Inflammatory macrophage treated with lipopolysaccharide for 1 hour (primary cell): ENCODE results near the gene MRPL23.
"Not testable (repeated sequence)": the region's sequence is repeated elsewhere in the genome, so short reads cannot be mapped to it uniquely, and the experiment has no call there.

Experiments used
- DNase-seq, 2 donors: peaks; one replicate each; pipeline ENCODE4 v3.0.0-alpha.2; 2020 to 2022

The MRPL23 gene

DNA sequence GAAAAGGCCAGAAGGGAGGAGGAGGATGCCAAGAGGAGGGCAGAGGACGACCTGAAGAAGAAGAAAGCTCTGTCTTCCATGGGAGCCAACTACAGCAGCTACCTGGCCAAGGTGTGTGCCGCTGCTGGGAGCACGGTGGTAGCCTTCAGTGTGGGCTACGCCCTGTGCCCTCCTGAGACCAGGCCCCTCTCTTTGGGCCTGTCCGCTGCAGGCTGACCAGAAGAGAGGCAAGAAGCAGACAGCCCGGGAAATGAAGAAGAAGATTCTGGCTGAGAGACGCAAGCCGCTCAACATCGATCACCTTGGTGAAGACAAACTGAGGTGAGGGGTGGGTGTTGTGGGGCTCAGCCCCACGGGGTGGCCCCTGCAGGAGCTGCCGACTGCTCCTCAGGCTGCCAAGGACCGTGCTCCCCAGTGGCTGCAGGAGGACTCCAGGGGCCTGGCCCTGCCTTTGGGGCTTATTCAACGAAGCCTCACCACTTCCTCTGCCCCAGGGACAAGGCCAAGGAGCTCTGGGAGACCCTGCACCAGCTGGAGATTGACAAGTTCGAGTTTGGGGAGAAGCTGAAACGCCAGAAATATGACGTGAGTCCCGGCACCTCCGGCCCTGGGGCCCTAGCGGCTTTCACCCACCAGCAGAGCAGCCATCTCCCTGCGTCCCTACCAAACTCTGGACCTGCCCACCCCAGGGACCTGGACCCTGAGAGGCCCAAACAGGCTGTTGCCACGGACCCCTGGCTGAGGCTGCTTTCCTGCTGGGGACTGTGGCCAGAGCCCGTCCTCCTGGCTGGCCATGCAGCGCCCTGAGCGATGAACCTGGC is 12.6 kb upstream of the MRPL23 start:
- DNase-seq: no peak

GRCh38 chr11:1935156-1936071 is 11.7 kb upstream of the MRPL23 start:
- no peak for DNase-seq

- no peak for DNase-seq
Measured at GRCh38 chr11:1936072-1936780, 10.9 kb upstream of the MRPL23 start.

DNA sequence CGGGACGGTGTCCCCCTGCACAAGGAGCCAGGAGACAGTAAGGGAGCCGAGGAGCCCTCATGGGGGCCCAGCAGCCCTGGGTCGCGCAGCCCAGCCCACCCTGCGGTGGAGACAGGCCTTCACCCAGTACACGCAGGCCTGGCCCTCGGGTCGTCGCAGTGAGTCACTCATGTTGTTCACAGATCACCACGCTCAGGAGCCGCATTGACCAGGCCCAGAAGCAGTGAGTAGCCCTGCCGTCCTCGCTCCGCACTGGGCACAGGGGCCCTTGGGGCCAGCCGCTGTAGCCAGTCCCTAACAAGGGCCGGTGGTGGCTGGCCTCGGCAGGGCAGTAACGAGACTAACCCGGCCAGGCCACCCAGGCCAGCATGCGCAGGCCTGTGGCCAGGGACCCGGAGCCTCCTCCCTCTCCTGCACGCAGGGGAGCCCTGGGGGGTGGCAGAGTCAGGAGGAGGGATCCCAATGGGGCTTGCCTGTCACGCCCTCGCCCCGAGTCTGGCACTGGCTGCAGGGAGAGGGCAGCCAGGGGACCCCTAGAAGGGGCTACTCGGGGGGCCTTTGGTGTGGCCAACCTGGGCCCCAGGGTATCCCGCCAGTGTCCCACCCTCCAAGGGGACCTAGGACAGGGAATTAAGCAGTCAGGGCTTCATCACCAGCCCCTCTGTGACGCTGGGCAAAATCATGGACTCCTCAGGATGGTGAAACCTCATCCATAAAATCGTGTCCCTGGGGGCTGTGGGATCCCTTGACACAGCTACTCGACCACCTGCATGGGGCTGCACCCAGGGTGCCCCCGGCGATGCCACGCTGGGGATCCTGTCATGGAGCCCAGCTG is 10.1 kb upstream of the MRPL23 start:
- no peak for DNase-seq

GRCh38 chr11:1937616-1938342 is 9.4 kb upstream of the MRPL23 start:
- DNase-seq: no peak

- no peak for DNase-seq
Measured at GRCh38 chr11:1938343-1939005, 8.7 kb upstream of the MRPL23 start.

DNA sequence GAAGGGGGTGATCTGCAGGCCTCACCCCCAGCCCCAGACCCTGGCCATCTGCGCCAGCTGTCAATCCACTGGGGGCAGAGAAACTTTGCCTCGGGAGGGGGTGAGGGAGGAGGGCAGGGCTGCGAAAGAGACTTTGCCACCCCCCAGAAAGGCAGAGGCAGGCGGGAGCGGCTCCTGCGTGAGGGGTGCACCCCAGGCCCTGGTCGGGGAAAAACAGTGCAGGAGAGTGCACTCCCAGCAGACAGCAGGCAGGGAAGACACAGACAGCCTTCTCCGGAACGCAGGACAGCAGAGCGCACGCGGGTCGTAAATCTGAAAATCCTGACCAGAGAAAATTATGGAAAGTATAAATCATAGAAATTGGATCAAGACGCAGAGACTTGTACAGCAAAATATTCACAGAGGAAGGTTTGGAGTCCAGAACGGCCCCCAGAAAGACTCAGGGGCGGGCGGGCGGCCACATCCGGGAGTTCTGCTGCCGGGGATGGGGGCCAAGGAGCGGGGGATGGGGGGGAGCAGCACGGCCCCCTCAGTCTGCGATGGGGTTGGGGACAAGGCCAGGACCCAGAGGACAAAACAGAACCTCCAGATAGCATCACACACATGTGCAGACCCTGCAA is 8.0 kb upstream of the MRPL23 start:
- DNase-seq: no peak

DNA sequence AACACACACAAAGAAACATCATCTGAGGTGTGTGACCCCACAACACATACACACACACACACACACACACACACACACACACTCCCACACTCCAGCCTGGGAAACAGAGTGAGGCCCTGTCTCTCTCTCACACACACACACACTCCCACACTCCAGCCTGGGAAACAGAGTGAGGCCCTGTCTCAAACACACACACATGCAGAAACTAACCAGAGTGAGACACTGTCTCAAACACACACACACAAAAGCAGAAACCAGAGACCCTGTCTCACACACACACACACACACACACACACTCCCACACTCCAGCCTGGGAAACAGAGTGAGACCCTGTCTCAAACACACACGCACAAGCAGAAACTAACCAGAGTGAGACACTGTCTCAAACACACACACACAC is 7.3 kb upstream of the MRPL23 start:
- not testable (repeated sequence) for DNase-seq

GRCh38 chr11:1942558-1943260 is 4.4 kb upstream of the MRPL23 start:
- no peak for DNase-seq

- no peak for DNase-seq
Measured at GRCh38 chr11:1943576-1943975, 3.6 kb upstream of the MRPL23 start.

- DNase-seq: no peak
Measured at GRCh38 chr11:1943977-1944376, 3.2 kb upstream of the MRPL23 start.

DNA sequence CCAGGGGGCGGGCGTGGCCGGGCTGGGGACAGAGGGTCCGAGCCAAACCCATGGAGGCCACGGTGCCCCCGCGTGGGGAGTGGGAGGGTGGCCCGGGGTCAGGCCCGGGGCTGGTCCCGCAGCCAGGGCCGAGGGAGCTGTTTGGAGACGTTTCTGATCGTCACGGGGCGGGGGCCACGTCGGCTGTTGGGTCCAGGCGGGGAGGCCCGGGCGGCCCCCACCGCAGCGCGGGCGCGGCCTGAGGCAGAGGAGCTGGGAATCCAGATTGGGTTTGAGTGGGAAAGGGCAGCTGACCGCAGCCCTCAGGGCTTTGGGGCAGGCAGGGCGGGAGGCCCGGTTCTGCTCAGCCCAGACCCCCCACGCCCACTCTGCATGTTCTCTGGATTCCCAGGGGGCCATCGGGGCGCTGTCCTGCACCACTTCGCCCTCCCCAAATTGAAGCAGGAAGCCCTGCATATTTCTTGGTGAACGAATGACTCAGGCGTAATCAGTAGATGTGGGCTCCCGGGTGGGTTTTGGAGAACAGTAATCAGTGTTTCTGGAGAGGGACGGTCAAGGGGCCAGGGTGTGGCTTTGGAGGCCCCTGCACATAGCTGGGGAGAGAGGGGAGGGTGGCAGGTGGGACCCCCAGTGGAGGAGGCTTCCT is 583 bp downstream of the MRPL23 start:
- no peak for DNase-seq

GRCh38 chr11:1948389-1948788 is 1.3 kb downstream of the MRPL23 start:
- no peak for DNase-seq

GRCh38 chr11:1949302-1949701 is 2.2 kb downstream of the MRPL23 start:
- no peak for DNase-seq

GRCh38 chr11:1949922-1950321 is 2.8 kb downstream of the MRPL23 start:
- no peak for DNase-seq

- DNase-seq: no peak
Measured at GRCh38 chr11:1952806-1953482, 5.8 kb downstream of the MRPL23 start.

DNA sequence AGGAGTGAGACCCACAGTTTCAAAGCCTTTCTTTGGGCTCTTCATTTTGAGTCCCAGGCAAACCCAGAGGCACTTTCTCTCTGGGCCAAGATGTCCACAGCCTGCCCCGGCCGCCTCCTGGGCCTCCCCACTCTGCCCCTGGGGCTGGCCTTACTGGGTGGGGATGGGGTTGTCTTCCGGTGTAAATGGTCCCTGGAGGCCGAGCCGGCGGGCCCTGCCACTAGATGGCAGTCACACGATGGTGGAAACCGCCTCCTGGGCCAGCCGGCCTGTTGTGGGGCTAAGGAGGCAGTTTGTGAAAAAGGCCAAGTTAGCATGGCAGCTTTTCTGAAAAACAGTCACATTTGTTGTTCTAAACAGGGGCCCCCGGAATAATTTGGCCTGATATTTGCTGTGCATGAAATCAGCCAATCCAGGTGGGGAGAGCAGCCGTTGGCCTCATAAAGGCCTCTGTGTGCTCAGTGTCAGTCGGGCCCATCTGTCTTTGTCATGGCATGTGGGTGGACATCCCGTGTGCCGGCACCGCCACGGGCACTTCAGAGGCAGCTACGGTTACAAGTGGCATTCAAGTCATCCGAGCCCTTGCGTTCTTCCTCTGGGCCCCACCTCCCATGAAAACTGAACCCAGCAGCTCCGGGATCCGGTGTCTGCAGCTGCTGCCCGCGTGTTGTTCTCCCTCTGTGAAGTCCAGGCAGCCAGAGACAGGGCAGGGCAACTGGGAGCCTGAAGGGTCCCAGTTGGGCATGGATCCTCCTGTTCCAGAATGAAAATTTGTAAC is 6.5 kb downstream of the MRPL23 start:
- DNase-seq: no peak

GRCh38 chr11:1958367-1958766 is 11.2 kb downstream of the MRPL23 start:
- no peak for DNase-seq
